Adrenal gland (tissue), 12 donors: ENCODE data around the gene FAM181B. TPM values are rescaled to one million over a fixed set of nuclear protein-coding genes. Genes with fewer than 3 reads are reported as not detected.
A peak's percentile ranks its signal among the peaks of the same experiment; 100 is the strongest.

ENCODE experiments used
- DNase-seq, 7 donors: peaks; one replicate each; pipeline ENCODE4 v3.0.0-alpha.2; 2019 to 2020
- H3K27ac ChIP-seq, 5 donors: fragments of 200-600 bp; sonication (generic) in 4 of 5; 1 replicate in 3 of 5; 2 replicates in 2 of 5; pipeline versions ENCODE4 v1.5.1 to v1.8.0; 2016 to 2020; ENCODE audit warnings: mild to moderate bottlenecking in 1 of 5
- H3K27me3 ChIP-seq: fragments of 200-600 bp; 2 replicates; pipeline ENCODE4 v1.8.0; 2021
- H3K36me3 ChIP-seq, 2 donors: fragments of 200-600 bp; replicated peaks in 1 of 2; 1 replicate in 1 of 2; 2 replicates in 1 of 2; pipeline versions ENCODE4 v1.5.1 to v1.8.0; 2018 to 2022
- H3K4me1 ChIP-seq, 2 donors: fragments of 200-600 bp; replicated peaks in 1 of 2; 1 replicate in 1 of 2; 2 replicates in 1 of 2; pipeline versions ENCODE4 v1.5.1 to v1.8.0; 2018 to 2021
- H3K4me3 ChIP-seq, 4 donors: fragments of 200-600 bp; sonication (generic) in 3 of 4; one replicate each; pipeline ENCODE4 v1.5.1; 2016 to 2018
- H3K9me3 ChIP-seq, 3 donors: fragments of 200-600 bp; sonication (generic) in 1 of 3; replicated peaks in 1 of 3; 1 replicate in 2 of 3; 2 replicates in 1 of 3; pipeline versions ENCODE4 v1.5.1 to v1.8.0; 2016 to 2021
- POLR2A ChIP-seq, 2 donors: fragments of 450-650 bp; IDR thresholded peaks; one replicate each; pipeline ENCODE4 v1.6.1; 2017; ENCODE audit warnings: antibody characterized with exemption in 2 of 2, mild to moderate bottlenecking in 2 of 2, moderate library complexity in 1 of 2
- WGBS, 4 donors: extraction: QIAGEN DNeasy Blood & Tissue Kit in 2 of 4; methylation state at CpG; one replicate each; pipeline versions ENCODE4 v1.1.5 to v1.1.7; 2013 to 2017; 5-methylcytosine and 5-hydroxymethylcytosine counted together
- intact Hi-C, 2 donors: fragments of 100-400 bp; cut with DNase I; formaldehyde crosslinking; loops; one replicate each; pipeline versions ENCODE4 v1.14.1 to v1.15.0; 2022 to 2023
- polyA plus RNA-seq, 3 donors: library from polyadenylated mRNA; stranded (reverse); fragments of 200-250 nt in 2 of 3; fragments of 350-450 nt in 1 of 3; fragmentation: Illumina TruSeq in 1 of 3; extraction: RNeasy Lipid Tissue Mini Kit (QIAGEN cat#74804) in 1 of 3; gene quantifications; one replicate each; pipeline ENCODE4 v1.2.3, GENCODE V29; 2013 to 2014
- total RNA-seq, 9 donors: library from RNA; depleted of rRNA in 4 of 9; stranded (reverse); fragments of >200 nt in 4 of 9; fragments of 120-200 nt in 1 of 9; fragmentation: NEBNext Ultra II Directional in 1 of 9; extraction: Animal tissue kit (Norgen Biotek cat#: 25700) in 1 of 9; gene quantifications; one replicate each; pipeline versions ENCODE4 v1.1.0 to v1.2.4, GENCODE V29; 2013 to 2023
- TF ChIP-seq, protein P1 (sequence below), 6 experiments: fragments of 450-650 bp in 4 of 6; fragments of 200-600 bp in 2 of 6; sonication (generic) in 1 of 6; IDR thresholded peaks; 1 replicate in 5 of 6; 2 replicates in 1 of 6; pipeline versions ENCODE4 v1.5.1 to v1.8.0; 2016 to 2021; ENCODE audit warnings: antibody characterized with exemption in 6 of 6, mild to moderate bottlenecking in 2 of 6, moderate library complexity in 1 of 6
- donor health status: healthy with polysubstance abuse.
- donor health status: Bipolar disorder and iron deficiency.
- donor health status: DM: yes; HTN: yes; CAD: no.
- donor health status: DM: no; HTN: no; CAD: no.
- donor health status: DM: no; HTN: no; CAD: no.
- donor health status: DM: yes; HTN: yes; CAD: no.

Gene FAM181B
- total and polyA plus RNA-seq, 12 donors = 0.04 to 3.2 (median 0.99) TPM; not detected in 2

DNA sequence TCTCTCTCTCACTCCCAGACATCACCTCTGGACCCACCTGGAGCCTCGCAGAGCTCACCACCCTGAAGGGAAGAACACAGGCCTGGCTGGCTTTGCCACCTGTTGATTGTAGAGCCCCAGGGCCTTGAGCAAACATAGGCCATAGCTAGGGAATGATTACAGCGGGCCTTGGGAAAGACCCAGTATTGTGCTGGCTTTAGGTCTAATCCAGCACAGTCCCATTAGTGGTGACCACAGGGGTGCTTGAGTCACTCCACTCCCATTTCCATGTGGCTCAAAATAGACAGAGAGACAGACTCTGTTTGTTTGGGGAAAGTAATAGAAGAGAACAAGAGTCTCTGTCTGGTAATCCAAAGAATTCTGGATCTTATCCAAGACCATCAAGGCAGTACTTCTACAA lies 42.7 kb upstream of the FAM181B start:
- no peak for TF ChIP-seq POLR2A (IDR thresholded peaks at IDR 0.05)
- TF ChIP-seq, protein P1, sequence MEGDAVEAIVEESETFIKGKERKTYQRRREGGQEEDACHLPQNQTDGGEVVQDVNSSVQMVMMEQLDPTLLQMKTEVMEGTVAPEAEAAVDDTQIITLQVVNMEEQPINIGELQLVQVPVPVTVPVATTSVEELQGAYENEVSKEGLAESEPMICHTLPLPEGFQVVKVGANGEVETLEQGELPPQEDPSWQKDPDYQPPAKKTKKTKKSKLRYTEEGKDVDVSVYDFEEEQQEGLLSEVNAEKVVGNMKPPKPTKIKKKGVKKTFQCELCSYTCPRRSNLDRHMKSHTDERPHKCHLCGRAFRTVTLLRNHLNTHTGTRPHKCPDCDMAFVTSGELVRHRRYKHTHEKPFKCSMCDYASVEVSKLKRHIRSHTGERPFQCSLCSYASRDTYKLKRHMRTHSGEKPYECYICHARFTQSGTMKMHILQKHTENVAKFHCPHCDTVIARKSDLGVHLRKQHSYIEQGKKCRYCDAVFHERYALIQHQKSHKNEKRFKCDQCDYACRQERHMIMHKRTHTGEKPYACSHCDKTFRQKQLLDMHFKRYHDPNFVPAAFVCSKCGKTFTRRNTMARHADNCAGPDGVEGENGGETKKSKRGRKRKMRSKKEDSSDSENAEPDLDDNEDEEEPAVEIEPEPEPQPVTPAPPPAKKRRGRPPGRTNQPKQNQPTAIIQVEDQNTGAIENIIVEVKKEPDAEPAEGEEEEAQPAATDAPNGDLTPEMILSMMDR (IDR thresholded peaks at IDR 0.05) = no peak

DNA sequence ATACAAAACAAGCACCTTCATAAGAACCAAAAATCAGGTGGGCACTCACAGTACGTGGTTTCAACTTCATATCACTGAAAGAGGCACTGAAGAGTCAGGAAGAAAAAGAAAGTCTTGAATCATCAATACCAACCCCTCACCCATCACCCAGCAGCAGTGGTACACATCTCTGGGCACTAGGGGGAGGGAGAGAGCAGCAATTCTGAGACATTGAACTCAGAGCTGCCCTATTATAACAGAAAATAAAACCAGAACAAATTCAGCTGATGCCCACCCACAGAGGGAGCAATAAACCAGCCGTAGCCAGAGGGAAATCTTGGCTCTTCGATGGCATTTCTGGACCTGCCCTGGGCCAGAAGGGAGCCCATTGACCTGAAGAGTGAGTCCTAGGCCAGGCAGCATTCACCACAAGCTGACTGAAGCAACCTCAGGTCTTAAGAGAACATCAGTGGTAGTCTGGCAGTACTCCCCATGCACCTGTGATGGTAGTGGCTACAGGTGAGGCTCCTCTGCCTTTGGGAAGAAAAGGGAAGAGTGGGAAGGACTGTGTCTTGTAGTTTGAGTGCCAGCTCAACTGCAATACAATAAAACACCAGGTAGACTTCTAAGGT lies 42.2 kb upstream of the FAM181B start:
- Histone ChIP-seq H3K9me3 (no peaks in the 10 kb centered on the region), H3K4me3 (no peak overlapping the region), H3K36me3 (no peaks in the 10 kb centered on the region), H3K4me1 (no peaks in the 10 kb centered on the region), H3K27me3 (no peaks in the 10 kb centered on the region), H3K27ac (no peak overlapping the region)
- TF ChIP-seq, protein P1 (IDR thresholded peaks at IDR 0.05) = peak; percentile 29 to 56 (median 53)
- TF ChIP-seq POLR2A (IDR thresholded peaks at IDR 0.05) = no peak
- WGBS, 4 donors = 45 to 55% (median 49%) methylated on average over 3 of the region's 3 CpGs
- peak in 6 of 7 donors; percentile 23 to 61 (median 42) for DNase-seq
- intact Hi-C loops = no loop called here

More for the DNA sequence above, 42.7 kb upstream of the FAM181B start:
- DNase-seq = no peak
- Histone ChIP-seq H3K27ac (no peak overlapping the region), H3K9me3 (no peaks in the 10 kb centered on the region), H3K27me3 (no peaks in the 10 kb centered on the region), H3K4me1 (no peaks in the 10 kb centered on the region), H3K36me3 (no peaks in the 10 kb centered on the region), H3K4me3 (no peak overlapping the region)
- intact Hi-C loops = no loop called here
- WGBS, 4 donors = 74 to 94% (median 84%) methylated on average over 1 to 2 of the region's 2 CpGs

DNA sequence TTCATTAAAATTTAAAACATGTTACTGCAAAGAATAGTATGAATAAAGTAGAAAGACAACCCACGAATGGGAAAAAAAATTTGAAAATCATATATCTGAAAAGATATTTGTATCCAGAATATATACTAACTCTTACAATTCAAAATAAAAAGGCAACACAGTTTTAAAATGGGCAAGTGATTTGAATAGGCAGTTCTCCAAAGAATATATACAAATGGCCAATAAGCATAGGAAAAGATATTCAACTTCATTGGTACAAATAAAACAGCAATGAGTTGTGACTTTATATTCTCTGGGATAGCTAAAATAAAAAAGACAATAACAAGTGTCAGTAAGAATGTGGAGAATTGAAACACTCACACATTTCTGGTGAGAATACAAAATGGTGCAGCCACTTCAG lies 41.6 kb upstream of the FAM181B start:
- no peaks in the 10 kb centered on the region for H3K9me3 ChIP-seq
- H3K27ac ChIP-seq = no peak overlapping the region
- intact Hi-C loops = no loop called here
- no peaks in the 10 kb centered on the region for H3K4me1 ChIP-seq
- no peak for DNase-seq
- WGBS, 4 donors = 58 to 84% (median 71%) methylated on average over 1 of the region's 1 CpG
- TF ChIP-seq, protein P1 (IDR thresholded peaks at IDR 0.05) = no peak
- TF ChIP-seq POLR2A (IDR thresholded peaks at IDR 0.05) = no peak
- H3K27me3 ChIP-seq = no peaks in the 10 kb centered on the region
- no peaks in the 10 kb centered on the region for H3K36me3 ChIP-seq
- H3K4me3 ChIP-seq = no peak overlapping the region

DNA sequence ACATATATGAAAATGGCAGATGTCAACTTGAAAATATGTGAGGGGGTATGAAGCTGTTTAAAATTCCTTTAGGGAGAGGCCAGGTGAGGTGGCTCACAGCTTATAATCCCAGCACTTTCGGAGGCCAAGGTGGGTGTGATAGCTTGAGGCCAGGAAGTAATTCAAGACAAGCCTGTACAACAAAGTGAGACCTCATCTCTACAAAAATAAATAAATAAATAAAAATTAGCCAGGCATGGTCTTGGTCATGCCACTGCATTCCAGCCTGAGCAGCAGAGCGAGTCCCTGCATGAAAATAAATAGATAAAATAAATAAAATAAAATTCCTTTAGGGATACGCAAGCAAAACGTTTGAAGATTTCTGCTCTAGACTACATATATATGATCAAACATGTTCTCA lies 38.1 kb upstream of the FAM181B start:
- no peak for DNase-seq
- intact Hi-C loops = no loop called here
- Histone ChIP-seq H3K4me1 (no peaks in the 10 kb centered on the region), H3K27ac (no peak overlapping the region), H3K36me3 (no peaks in the 10 kb centered on the region), H3K27me3 (no peaks in the 10 kb centered on the region), H3K4me3 (no peak overlapping the region), H3K9me3 (no peaks in the 10 kb centered on the region)
- TF ChIP-seq POLR2A (IDR thresholded peaks at IDR 0.05) = no peak
- TF ChIP-seq, protein P1 (IDR thresholded peaks at IDR 0.05) = no peak
- WGBS, 4 donors = 79 to 89% (median 86%) methylated on average over 4 of the region's 4 CpGs
